ENCODE data around the gene PCED1B.
A peak's percentile ranks its signal among the peaks of the same experiment; 100 is the strongest.
"Not testable (repeated sequence)": the region's sequence is repeated elsewhere in the genome, so short reads cannot be mapped to it uniquely, and the experiment has no call there.

PCED1B gene, protein sequence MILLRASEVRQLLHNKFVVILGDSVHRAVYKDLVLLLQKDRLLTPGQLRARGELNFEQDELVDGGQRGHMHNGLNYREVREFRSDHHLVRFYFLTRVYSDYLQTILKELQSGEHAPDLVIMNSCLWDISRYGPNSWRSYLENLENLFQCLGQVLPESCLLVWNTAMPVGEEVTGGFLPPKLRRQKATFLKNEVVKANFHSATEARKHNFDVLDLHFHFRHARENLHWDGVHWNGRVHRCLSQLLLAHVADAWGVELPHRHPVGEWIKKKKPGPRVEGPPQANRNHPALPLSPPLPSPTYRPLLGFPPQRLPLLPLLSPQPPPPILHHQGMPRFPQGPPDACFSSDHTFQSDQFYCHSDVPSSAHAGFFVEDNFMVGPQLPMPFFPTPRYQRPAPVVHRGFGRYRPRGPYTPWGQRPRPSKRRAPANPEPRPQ

DNA sequence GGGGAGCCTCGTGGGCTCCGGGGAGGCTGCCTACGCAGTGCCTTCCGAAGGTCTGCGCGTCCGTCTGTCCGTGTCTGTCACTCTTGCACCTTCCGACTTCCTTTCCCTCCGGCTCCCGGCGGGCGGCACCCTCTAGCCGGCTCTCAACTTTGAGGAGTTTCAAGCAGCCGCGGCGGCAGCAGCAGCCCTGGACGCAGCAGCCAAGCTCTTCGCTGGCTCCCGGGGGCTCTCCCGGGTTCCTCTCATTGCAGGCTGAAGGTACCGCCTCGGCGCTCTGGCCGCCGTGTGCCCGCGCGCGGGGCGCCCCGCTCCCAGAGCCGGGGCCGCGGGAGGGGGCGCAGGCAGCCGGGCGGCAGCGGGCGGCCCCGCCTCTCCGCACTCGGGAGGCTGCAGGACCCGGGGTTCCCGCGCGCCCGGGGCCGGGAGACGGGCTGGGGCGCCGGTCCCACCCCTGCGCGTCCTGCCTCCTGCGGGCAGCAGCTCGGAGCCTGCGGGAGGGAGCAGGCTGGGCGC lies at the start of gene PCED1B, which contains the start of gene AMIGO2:
TSS of gene PCED1B (plus strand) at position 154 of the 513 bp plus-strand sequence. CDS start 155,443 bp downstream, outside the sequence.
TSS of gene AMIGO2 (minus strand) at position 492 of the 513 bp plus-strand sequence. CDS start 957 bp downstream, outside the sequence.
- DNase-seq, result peak; percentile 51

DNA sequence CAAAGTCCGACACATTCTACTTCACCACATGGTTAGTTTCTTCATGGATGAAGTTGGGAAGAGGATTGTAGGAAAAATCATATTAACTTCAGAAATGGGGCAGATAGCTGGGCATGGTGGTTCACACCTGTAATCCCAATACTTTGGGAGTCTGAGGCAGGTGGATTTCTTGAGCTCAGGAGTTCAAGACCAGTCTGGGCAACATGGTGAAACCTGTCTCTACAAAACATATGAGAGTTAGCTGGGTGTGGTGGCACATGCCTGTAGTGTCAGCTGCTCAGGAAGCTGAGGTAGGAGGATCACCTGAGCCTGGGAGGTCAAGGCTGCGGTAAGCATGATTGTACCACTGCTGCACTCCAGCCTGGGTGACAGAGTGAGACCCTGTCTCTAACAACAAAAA lies 49.5 kb upstream of the PCED1B start:
- no peak for DNase-seq

DNA sequence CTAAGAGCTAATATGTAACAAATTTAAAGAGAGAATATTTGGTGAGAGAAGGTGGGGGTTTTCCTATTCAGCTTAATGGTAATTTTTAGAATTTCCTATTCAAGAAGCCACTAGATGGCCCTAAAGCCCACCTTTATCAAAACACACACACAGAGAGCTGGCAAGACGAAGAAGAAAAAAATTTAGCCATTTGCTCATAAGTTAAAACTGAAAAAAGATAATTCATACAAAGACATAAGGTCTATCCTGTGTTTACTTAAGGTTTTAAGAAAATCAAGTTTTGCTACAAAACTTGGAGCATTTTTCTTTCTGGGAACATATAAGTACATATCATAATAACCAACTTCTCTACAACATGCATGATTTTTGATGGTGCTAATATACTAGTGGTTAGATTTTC lies 46.8 kb upstream of the PCED1B start:
- no peak for DNase-seq

DNA sequence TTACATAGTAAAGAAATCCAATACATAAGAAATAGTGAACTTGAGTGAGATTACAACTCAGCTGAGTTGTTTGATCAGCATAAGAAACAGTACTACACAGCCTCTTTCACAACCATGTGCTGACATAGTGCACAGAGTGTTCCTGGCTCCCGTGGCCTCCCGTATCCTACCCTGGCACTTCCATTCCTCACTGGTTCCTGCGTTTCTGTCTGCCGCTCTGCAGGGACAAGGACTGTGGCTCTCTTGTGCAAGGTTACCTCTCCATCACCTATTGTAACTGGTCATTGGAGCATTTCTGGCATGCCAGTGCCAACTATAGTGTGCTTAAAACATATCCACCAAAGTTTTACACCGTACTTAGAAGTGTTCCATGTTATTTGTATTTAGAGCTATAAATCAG lies 46.3 kb upstream of the PCED1B start:
- DNase-seq, result no peak

DNA sequence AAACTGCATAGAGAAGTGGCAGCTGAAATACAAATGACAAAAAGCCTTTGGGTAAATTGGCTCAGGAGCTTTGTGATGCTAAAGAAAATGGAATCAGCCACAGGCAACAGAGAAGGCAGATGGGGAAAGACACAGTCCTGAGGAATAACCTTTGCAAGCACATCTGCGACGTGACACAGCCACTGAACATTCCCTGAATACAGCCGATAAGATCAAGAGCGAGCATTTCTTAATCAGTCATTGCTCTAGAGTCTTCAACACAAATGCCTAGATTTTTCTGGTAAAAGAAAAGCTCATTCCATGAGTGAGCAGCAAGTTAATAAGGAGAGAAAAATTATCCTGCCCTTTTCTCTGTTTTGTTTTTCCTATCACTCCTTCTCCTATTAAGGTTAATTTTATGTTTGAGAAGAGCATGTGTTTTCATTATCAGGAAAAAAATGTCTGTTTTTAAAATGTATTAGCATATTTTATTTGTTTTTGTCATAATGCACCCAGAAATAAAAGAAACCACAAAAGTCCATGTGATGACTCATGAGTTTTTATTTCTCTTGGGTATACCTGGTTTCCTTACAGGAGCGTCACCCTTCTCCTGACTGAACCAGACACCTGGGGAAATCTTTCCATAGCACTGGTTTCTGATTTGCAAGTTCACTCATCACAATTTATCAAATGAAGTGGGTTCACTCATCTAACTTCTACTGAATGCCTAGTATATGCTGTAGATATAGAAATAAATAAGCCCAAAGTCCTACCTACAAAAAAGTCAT lies 45.4 kb upstream of the PCED1B start:
- DNase-seq, result no peak

DNA sequence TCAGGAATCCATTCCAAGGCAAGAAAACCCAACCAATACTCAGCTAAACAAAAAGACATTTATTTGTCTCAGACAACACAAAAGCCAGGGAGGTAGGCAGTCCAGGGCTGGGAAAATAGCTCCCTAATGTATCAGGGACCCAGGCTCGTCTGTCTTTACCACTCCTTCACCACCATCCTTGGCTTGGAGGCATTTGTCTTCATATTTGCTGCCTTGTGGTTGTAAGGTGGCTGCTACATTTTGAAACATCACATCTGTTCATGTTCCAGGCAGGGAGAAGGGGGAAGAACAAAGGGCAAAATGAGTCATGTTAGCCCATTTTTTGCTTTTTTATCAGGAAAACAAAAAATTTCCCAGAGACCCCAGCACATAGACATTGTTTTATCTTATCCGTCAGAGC lies 44.8 kb upstream of the PCED1B start:
- DNase-seq, result no peak

DNA sequence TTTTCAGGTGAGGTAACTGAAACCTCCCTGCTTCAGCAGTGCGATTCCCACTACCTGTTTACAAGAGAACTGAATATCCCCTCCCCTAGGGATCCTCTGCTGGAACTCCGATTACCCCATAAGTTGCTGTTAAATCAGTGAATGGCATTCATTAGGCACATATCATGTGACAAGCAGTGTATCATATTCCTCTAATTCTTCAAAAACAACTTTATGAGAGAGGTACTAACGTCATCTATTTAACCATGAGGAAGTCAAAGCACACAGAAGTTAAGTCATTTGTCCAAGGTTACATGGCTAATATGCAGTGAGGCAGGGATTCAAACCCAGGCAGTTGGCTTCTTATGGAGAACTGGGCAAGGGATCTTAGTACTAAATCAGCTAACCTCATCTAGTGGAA lies 43.9 kb upstream of the PCED1B start:
- DNase-seq, result no peak

DNA sequence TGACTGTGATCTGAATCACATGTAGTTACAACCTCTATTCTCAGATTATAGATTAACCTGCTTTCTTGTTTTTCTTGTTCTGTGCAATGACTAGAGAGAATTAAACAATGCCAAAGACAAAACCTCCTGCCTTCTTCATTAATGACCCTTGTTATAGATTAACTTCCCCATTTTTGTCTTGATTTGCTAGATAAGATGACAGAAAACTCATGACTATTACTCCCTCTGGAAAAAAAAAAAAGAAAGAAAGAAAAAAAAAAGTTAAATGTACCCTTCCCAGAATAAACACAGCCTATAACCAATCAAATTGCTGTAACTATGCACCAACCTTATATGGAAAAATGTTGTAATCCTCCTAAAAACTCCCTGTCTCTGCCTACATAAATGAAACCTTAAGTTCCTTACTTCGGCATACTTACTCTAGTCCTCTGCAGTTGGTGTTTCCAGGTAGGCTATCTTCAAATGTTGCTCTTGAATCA lies 41.1 kb upstream of the PCED1B start:
- DNase-seq, result no peak

DNA sequence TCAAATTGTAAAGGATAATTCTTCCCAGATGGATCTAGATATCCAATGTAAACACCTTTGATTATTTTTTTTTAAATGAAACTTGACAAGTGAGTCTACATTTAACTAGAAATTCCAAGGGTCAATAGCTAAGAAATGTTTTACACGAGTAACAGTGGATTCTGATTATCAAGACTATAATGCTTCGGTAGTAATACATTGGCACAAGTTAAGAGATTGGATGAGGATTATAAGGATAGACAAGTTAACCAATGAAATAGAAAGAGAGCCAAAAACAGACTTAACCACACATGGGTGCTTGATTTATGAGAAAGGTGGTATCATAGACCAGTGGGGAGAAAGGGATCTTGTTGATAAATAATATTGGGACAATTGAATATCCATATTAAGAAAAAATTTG lies 40.3 kb upstream of the PCED1B start:
- DNase-seq, result no peak

DNA sequence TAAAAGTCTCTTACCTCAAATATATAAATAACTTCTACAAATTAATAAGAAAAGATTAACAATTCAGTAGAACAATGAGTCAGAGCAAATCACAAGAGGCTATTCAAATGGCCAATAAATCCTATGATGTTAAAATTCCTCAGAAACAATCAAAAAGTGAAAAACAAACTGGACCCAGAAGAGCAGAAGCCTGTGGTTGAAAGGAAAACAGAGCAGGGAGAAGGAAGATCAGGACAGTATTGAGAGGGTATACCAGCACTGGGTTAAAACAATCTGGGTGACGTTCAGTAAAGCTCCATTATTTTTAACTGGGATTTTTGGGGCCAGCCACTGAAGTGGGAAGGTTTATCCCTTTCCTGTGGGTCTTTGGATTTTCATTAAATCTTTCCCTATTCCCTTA lies 39.7 kb upstream of the PCED1B start:
- DNase-seq, result no peak

DNA sequence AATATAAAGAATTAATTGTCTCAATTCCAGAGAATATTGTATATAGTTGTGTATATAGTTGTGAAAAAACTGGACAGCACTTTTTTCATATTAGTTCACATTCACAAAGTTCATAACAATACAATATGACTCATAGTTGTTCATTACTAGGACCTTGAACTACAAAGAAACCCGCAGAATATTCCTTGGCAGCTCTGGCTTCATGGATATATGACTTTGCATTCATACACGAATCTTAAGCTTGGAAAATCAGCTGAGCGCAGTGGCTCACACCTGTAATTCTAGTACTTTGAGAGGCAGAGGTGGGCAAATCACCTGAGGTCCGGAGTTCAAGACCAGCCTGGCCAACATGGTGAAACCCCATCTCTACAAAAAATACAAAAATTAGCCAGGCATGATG lies 38.1 kb upstream of the PCED1B start:
- no peak for DNase-seq

DNA sequence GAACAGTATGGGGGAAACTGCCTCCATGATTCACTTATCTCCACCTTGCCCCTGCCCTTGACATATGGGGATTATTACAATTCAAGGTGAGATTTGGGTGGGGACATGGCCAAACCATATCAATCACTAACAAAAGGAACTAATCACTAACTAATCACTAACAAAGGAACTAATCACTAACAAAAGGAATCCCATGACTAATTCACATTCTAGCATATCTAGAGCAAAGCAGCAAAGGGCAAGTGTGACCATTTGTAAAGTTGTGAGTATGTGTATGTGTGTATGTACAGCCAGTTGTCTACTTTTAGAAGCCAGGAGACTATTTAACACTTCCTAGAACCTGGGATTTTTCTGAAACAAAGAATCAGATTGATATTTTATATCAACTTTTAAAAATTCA lies 30.9 kb upstream of the PCED1B start:
- DNase-seq, result no peak

DNA sequence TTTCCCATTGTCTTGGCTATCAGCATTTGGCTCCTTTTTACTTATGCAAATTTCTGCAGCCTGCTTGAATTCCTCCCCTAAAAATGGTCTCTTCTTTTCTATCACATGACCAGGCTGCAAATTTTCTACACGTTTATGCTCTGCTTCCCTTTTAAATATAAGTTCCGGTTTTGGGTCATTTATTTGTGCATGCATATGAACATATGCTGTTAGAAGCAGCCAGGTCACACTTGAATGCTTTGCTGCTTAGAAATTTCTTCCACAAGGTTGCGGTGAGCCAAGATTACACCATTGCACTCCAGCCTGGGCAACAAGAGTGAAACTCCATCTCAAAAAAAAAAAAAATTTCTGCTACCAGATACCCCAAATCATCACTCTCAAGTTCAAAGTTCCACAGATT lies 28.1 kb upstream of the PCED1B start:
- DNase-seq, result not testable (repeated sequence)

DNA sequence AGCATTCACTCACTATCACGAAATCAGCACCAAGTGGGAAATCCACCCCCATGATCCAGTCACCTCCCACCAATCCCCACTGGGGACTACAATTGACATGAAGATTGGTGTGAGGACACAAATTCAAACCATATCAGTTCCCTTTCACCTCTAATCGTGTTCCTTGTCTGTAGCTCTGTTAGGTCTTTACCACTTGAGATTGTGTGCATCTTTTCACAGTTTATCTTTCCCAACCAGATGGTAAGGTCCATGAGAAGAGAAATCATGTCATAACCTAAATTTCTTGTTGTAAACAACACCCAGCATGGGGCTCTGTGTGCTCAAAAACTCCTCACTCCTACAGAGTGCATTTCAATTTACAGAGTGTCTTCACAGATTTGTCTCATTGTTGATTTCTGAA lies 27.1 kb upstream of the PCED1B start:
- DNase-seq, result no peak

DNA sequence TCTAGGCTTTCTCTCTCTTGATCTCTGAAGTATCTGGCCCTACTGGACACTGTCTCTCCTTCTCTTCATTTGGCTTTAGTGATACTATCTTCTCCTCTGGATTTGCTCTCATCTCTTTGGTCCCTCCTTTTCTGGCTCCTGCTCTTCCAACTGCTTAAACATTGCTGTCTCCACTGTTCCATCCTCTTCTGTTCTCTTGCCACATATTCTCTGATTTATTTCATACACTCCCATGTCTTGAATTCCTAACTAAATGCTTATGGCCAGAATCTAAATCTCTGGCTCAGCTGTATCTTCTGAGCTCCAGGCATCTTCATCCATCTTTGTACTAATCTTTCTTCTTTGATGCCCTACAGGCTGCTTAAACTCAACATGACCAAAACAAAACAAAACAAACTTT lies 25.5 kb upstream of the PCED1B start:
- DNase-seq, result no peak

DNA sequence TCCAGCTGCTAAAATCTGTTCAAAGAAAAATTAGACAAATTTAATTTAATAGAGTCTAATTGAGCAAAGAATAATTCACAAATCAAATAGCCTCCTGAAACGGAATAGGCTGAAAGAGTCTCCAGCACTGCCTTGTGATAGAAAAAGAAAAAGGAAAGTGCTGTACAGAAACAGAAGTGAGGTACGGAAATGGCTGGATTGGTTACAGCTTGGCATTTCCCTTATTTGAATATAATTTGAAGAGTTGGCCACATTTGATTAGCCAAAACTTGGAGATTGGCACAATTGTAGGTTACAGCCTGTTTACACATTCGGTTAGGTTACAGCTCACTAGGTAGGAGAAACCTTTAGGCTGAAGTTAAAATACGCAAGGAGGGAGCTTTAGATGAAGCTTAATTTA lies 24.8 kb upstream of the PCED1B start:
- no peak for DNase-seq

DNA sequence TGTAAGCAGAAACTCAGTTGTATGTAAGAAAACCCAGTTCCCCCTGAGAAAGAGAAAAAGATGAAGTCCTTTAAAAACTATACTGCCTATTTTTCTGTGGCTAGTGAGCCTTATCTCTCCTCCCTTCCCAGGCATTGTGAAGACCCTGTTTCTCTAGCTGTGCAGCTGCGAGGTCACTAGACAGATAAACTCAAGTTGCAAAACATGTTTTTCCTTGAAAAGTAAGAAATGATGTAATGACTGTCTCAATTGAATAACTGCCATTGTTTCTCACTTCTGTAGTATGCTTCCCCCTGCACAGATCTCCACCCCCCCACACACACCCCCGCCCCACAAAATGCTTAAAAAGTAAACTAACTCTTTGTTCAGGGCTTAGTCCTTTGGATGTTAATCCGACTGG lies 23.6 kb upstream of the PCED1B start:
- not testable (repeated sequence) for DNase-seq

DNA sequence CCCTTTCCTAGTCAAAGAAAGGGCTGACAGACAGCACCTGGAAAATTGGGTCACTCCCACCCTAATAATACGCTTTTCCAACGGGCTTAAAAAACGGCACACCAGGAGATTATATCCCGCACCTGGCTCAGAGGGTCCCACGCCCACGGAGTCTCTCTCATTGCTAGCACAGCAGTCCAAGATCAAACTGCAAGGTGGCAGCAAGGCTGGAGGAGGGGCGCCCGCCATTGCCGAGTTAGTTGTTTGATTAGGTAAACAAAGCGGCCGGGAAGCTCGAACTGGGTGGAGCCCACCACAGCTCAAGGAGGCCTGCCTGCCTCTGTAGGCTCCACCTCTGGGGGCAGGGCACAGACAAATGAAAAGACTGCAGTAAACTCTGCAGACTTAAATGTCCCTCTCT lies 22.5 kb upstream of the PCED1B start:
- not testable (repeated sequence) for DNase-seq

DNA sequence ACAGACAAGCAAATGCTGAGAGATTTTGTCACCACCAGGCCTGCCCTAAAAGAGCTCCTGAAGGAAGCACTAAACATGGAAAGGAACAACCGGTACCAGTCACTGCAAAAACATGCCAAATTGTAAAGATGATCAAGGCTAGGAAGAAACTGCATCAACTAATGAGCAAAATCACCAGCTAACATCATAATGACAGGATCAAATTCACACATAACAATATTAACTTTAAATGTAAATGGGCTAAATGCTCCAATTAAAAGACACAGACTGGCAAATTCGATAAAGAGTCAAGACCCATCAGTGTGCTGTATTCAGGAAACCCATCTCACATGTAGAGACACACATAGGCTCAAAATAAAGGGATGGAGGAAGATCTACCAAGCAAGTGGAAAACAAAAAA lies 20.8 kb upstream of the PCED1B start:
- not testable (repeated sequence) for DNase-seq

DNA sequence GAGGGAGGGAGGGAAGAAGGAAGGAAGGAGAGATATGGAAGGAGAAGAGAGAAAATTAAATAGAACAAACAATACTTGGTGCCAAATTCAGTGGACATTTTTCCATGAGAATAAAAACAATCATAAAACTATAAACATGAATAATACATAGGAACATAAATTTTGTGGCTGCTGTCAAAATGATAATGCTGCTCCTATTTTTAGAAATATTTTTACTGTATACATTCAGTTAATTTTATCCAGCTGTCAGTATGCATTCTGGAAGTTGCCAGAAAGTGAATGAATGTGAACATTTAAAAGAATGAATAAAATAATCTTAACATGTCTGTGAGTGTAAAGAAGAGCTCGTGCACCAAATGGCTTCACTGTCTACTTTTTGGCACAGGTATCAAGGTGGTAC lies 13.9 kb upstream of the PCED1B start:
- DNase-seq, result no peak

DNA sequence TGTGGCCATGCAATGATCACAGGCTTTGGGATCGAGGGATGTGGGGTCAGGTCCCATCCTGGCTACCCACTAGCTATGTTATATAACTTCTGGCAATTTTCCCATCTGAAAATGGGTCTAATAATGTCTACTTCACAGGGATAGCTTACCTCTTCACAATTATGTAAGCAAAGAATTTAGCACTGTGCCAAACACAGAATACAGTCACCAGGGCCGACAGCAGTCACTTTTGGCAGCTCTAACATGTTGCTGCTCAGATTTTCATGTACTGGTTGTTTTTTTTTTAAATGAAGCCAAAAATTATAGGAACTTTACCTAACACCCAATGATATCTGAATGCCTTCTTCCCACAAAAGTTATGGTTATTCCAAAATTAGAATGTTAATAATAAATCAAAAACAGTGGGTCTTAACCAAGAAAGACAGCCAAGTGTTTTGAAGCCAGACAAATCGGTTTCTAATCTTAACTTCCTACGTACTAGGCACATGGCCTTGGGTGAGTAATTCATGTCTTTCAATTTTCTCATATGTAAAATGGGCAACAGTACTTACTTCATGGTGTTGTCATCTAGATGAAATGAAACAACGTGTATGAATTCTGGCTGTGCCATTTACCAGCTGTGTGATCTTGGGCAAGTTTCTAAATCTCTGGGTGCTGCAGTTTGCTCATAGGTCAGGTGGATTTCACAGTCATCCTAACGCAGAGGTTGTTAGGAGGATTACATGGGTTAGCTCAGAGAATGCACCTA lies 13.0 kb upstream of the PCED1B start:
- DNase-seq, result no peak

DNA sequence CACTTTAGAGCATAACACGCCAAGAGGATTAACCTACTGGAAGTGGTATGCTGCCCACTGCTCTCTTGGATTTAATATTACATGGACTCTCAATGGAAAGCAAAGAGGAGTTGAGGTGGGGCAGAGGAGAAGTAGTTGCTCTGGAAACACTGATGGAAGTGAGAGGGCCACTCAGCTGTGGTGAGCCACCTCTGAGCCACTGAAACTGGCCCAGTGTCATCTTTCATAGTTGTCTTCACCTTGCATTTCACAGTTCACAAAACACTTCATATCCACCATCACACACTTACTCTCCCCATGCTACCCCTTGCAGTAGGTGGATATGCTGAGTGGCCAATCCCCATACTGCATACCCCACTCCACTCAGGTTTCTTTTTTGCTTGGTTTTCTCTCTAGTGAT lies 12.2 kb upstream of the PCED1B start:
- DNase-seq, result no peak

All from NCI-H510A (cell line).